NT2/D1 (cell line): Measurements from ENCODE around the gene B3GALT5.

Experiments used
- YY1 ChIP-seq: IDR thresholded peaks from 2 replicates; pipeline ENCODE4 v1.6.1; 2011; ENCODE audit not compliant: insufficient read length, insufficient read depth
- ZNF274 ChIP-seq: IDR thresholded peaks from 2 replicates; pipeline ENCODE4 v1.6.1; 2011; ENCODE audit warnings: mild to moderate bottlenecking, low read depth, low read length

- TF ChIP-seq ZNF274 (no peak), YY1 (no peak)
Measured at GRCh38 chr21:39650306-39650705, 37.6 kb downstream of the B3GALT5 start.
